NT2/D1 (cell line): ENCODE results near the gene FSTL3.

ENCODE experiments used
- SUZ12 ChIP-seq: IDR thresholded peaks from 2 replicates; pipeline ENCODE4 v1.6.1; 2011; ENCODE audit not compliant: insufficient read length, insufficient read depth; ENCODE audit errors: extremely low read depth
- YY1 ChIP-seq: IDR thresholded peaks from 2 replicates; pipeline ENCODE4 v1.6.1; 2011; ENCODE audit not compliant: insufficient read length, insufficient read depth

DNA sequence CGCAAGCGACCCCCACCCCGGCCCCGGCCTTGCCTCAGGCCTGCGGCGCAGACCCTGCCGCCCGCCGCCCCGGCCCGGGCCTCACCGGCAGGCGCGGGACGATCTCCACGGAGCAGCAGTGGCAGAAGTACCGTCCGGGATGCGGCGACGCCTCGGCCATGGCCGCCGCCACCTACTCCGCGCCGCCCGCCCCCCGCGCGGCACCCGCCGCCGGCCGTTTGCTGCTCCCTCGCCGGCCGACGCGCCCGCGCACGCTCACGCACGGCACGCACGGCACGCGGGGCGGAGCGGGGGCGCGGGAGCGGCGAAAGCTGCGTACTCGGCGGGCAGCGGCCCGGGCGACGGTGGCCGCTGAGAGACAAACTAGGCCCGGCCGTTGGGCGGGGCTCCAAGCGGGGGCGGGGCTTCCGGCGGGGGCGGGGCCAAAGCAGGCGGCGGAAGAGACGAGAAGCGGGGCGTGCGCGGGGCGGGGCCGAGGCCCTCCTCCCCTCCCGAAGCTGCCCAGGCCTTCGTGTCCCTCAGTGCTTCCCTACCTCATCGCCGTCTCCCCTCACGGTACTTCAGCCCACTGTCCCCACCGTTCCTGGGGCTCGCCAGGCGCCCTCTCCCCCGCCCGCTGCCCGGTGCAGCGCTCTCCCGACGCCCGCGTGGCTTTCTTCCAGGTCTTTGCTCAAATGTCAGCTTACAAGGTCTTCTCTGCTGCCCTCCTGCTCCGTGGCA lies 13.1 kb upstream of the FSTL3 start, which contains the start of gene RNF126:
- no peak for TF ChIP-seq YY1
- TF ChIP-seq SUZ12: no peak
